Measurements from ENCODE around the gene AFF4.

GRCh38 chr5:132887283-132887682, 76.2 kb downstream of the AFF4 start:
- TF ChIP-seq RFX5 (IDR thresholded peaks at IDR 0.05): no peak
- TF ChIP-seq JUNB (IDR thresholded peaks at IDR 0.05): no peak
- no peak for TF ChIP-seq BCL3 (IDR thresholded peaks at IDR 0.05)
- no peak for TF ChIP-seq TFCP2L1 (CRISPR knock-in tag; IDR thresholded peaks at IDR 0.05)
- TF ChIP-seq MAFK (IDR thresholded peaks at IDR 0.05; ENCODE audit: partially characterized antibody): no peak
- TF ChIP-seq BHLHE40 (IDR thresholded peaks at IDR 0.05; ENCODE audit: low read depth, low read length): no peak

Measured in A549 (cell line).